ENCODE data around the gene ARL17B. TPM values are rescaled to one million over a fixed set of nuclear protein-coding genes. Genes with fewer than 3 reads are reported as not detected.
"Not testable (repeated sequence)": the region's sequence is repeated elsewhere in the genome, so short reads cannot be mapped to it uniquely, and the experiment has no call there.

Gene ARL17B
- total RNA-seq, 2 donors from 2014 or later = 21.4 to 28.3 TPM

DNA sequence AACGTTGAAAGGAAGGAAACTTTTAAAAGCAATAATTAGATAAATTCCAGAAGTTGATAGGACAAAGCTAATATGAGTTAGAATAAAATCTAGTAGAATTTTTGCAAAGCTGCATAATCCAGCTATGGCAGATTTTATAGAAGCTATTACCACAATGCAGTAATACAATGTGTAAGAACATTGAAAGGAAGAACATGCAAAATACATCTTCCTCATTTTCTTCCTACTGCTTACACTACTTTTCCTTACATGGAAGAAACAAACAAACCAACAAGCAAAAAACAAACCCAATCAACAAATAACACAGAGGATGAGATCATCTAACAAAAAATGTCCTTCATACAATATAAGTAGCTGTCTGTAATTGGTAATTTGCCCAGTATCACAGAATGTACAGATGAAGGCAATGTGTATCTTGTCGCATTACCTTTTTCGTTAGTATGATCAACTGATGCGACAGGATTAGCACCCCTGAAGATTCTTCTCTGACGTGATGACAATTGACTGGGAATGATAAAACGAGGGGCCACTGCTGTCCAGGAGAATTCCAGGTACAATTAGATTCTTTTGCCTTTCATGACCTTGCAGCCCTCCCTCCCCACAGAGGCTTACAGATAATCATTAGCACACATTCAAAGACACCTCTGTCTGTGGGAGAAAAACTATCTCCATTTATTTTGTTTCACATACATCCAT is 87.9 kb downstream of the ARL17B start:
- Histone ChIP-seq H3K9me3 (no peaks in the 10 kb centered on the region), H3K27ac (no peak overlapping the region)
- no peak for DNase-seq (ENCODE audit: low spot score)

DNA sequence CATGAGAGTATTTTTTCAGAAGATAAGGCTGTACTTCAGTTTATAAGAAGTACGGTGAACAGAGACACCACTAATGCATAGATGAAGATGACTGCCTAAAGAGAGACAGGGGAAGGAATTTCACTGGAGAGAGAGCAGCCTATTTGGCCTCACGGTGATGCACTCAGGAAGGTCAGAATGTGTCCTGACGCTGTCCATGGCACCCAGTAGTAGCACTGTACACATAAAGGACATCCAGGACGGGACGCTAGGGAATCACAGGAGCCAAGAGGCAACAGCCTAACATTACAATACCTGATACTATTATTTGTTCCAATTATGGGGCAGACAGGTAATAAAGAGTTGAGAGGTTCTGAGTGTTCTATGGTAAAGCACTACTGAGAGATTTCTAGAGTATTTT is 91.5 kb downstream of the ARL17B start:
- Histone ChIP-seq H3K4me1 (ENCODE audit: control insufficient read depth in 1 of 2, low read depth in 2 of 2) (peaks cover 0 to 13% of the 10 kb centered on the region in 2 donors), H3K27me3 (replicated peaks; ENCODE audit: insufficient read depth) (no peaks in the 10 kb centered on the region), H3K4me3 (no peak overlapping the region), H3K36me3 (no peaks in the 10 kb centered on the region), H3K9me3 (no peaks in the 10 kb centered on the region), H3K27ac (no peak overlapping the region)
- DNase-seq (ENCODE audit: low spot score) (no peak), ATAC-seq (ENCODE audit: insufficient number of reproducible peaks, low FRiP score, low read depth) (no peak)
- TF ChIP-seq, protein P1, sequence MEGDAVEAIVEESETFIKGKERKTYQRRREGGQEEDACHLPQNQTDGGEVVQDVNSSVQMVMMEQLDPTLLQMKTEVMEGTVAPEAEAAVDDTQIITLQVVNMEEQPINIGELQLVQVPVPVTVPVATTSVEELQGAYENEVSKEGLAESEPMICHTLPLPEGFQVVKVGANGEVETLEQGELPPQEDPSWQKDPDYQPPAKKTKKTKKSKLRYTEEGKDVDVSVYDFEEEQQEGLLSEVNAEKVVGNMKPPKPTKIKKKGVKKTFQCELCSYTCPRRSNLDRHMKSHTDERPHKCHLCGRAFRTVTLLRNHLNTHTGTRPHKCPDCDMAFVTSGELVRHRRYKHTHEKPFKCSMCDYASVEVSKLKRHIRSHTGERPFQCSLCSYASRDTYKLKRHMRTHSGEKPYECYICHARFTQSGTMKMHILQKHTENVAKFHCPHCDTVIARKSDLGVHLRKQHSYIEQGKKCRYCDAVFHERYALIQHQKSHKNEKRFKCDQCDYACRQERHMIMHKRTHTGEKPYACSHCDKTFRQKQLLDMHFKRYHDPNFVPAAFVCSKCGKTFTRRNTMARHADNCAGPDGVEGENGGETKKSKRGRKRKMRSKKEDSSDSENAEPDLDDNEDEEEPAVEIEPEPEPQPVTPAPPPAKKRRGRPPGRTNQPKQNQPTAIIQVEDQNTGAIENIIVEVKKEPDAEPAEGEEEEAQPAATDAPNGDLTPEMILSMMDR (IDR thresholded peaks at IDR 0.05) = no peak

More for the DNA sequence above, 87.9 kb downstream of the ARL17B start:
- TF ChIP-seq, protein P1 (IDR thresholded peaks at IDR 0.05) = no peak
- no peaks in the 10 kb centered on the region for H3K4me1 ChIP-seq (ENCODE audit: control insufficient read depth in 1 of 2, low read depth in 2 of 2)
- H3K36me3 ChIP-seq = no peaks in the 10 kb centered on the region
- no peak for ATAC-seq (ENCODE audit: insufficient number of reproducible peaks, low FRiP score, low read depth)
- no peaks in the 10 kb centered on the region for H3K27me3 ChIP-seq (replicated peaks; ENCODE audit: insufficient read depth)
- H3K4me3 ChIP-seq = no peak overlapping the region

DNA sequence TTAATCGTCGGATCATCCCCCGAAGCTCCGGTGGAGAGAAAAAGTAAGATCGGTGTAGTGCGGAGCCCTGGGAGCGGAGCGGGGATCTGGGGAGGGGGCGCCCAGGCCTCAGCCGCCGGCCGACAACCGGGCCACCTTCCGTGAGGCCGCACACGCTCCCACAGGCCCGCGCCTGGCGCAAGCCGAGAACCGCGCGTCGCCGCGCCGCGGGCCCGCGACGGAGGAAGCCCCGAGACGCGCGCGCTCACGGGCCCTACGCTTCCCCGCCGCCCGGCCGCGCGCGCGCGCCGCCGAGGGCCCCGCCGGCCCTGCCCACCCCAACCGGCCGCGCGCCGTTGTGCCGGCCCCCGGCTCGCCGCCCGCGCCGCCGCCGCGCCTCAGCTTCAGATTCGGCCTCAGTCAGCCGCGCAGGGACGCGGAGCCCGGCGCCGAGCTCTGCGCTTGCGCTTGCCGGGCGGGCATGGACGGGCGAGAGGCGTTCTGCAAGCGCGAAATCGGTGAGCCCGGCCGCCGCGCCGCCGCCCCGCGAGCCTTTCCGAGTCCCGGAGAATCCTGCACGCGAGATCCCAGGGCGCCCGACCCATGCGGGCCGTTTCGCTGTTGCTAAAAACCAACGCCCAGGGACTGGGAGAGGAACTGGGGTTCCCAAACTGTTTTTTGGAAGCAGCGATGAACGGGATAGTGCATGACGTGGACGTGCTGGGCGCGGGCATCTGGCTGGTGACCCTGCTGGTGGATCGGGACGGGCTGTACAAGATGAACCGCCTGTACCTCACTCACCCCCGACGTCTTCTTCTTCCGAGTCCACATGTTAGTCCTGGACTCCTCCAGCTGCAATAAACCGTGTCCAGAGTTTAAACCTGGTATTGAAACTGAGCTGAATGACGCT is 94.7 kb downstream of the ARL17B start:
- ATAC-seq (ENCODE audit: insufficient number of reproducible peaks, low FRiP score, low read depth) (peak; percentile 67), DNase-seq (ENCODE audit: low spot score) (no peak)
- Histone ChIP-seq H3K27ac (peak overlapping the region; percentile 82 to 86), H3K36me3 (no peaks in the 10 kb centered on the region), H3K4me3 (peak overlapping the region; percentile 78), H3K4me1 (ENCODE audit: control insufficient read depth in 1 of 2, low read depth in 2 of 2) (peaks cover 0 to 13% of the 10 kb centered on the region in 2 donors), H3K9me3 (no peaks in the 10 kb centered on the region), H3K27me3 (replicated peaks; ENCODE audit: insufficient read depth) (no peaks in the 10 kb centered on the region)
- TF ChIP-seq, protein P1 (IDR thresholded peaks at IDR 0.05) = no peak

GRCh38 chr17:46266063-46266655 is 95.4 kb downstream of the ARL17B start:
- Histone ChIP-seq H3K4me3 (peak overlapping the region; percentile 78), H3K27ac (peak overlapping the region; percentile 82 to 86), H3K4me1 (ENCODE audit: control insufficient read depth in 1 of 2, low read depth in 2 of 2) (peaks cover 0 to 13% of the 10 kb centered on the region in 2 donors)
- DNase-seq (ENCODE audit: low spot score); H3K36me3 ChIP-seq; ATAC-seq (ENCODE audit: insufficient number of reproducible peaks, low FRiP score, low read depth); H3K9me3 ChIP-seq; H3K27me3 ChIP-seq (replicated peaks; ENCODE audit: insufficient read depth): not testable (repeated sequence)

DNA sequence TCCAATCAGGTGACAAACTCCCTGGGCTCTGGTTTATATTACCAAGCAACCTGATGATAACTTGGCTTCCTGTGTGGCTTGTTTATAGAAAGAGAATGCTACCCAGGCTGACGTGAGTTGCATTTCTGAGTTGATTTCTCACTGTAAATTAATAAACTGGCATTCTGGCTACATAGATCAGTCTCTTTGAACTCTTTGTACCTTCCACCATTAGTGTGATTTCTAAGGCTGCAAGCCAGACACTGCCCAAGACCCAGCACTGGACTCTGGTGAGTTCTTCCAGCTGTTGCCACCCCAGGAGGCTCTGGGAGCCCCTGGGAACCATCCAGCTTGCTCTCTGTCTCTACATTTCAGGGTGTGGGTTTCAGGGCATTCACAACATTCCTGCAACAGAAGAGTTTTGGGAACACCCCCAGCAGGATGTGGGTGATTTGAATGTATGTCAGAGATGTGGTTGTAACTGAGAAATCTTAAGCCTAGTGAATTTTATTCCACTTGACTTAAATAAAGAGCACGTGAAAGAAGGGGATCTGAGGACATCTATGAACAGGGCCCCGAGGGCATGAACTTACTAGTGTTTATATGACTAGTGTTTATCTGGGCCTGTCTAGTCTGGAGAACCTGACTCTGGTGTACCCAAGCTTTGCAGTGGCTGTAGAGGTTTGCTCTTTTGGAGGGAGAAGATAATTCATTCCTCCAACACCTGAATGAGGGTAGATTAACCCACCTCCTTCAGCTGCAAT is 96.9 kb downstream of the ARL17B start:
- TF ChIP-seq, protein P1 (IDR thresholded peaks at IDR 0.05) = no peak
- peaks cover 0 to 13% of the 10 kb centered on the region in 2 donors for H3K4me1 ChIP-seq (ENCODE audit: control insufficient read depth in 1 of 2, low read depth in 2 of 2)
- H3K27ac ChIP-seq = no peak overlapping the region
- no peaks in the 10 kb centered on the region for H3K36me3 ChIP-seq
- no peaks in the 10 kb centered on the region for H3K27me3 ChIP-seq (replicated peaks; ENCODE audit: insufficient read depth)
- DNase-seq (ENCODE audit: low spot score) (no peak), ATAC-seq (ENCODE audit: insufficient number of reproducible peaks, low FRiP score, low read depth) (no peak)
- no peak overlapping the region for H3K4me3 ChIP-seq
- no peaks in the 10 kb centered on the region for H3K9me3 ChIP-seq

Measured in thoracic aorta (tissue), 2 donors.